PFSK-1 (cell line): ENCODE data around the gene APOL5.

Experiments
- FOXP2 ChIP-seq: optimal IDR thresholded peaks from 2 replicates; pipeline ENCODE3; 2011; ENCODE audit warnings: borderline replicate concordance, control low read depth, inconsistent platforms; ENCODE audit not compliant: insufficient read depth; ENCODE audit errors: extremely low read length, extremely low read depth
- POLR2AphosphoS5 ChIP-seq: IDR thresholded peaks from 2 replicates; pipeline ENCODE4 v1.6.1; 2012; ENCODE audit warnings: low read depth, mild to moderate bottlenecking, control low read depth, low read length, moderate library complexity
- SIN3A ChIP-seq: IDR thresholded peaks from 2 replicates; pipeline ENCODE4 v1.6.1; 2012; ENCODE audit warnings: mild to moderate bottlenecking, low read length, moderate library complexity, borderline replicate concordance; ENCODE audit not compliant: insufficient read depth
- TAF1 ChIP-seq: IDR thresholded peaks from 2 replicates; pipeline ENCODE4 v1.6.1; 2012; ENCODE audit warnings: low read length, control low read depth, borderline replicate concordance; ENCODE audit not compliant: insufficient read depth
- TF ChIP-seq, protein P1 (sequence below), 2 experiments: IDR thresholded peaks; 2 replicates each; pipeline versions ENCODE4 v1.6.1 to v1.8.0; 2011 to 2012; ENCODE audit warnings: low read depth in 2 of 2, low read length in 2 of 2, control low read depth in 1 of 2, inconsistent platforms in 1 of 2, mild to moderate bottlenecking in 1 of 2, moderate library complexity in 1 of 2; ENCODE audit not compliant: insufficient read depth in 1 of 2

DNA sequence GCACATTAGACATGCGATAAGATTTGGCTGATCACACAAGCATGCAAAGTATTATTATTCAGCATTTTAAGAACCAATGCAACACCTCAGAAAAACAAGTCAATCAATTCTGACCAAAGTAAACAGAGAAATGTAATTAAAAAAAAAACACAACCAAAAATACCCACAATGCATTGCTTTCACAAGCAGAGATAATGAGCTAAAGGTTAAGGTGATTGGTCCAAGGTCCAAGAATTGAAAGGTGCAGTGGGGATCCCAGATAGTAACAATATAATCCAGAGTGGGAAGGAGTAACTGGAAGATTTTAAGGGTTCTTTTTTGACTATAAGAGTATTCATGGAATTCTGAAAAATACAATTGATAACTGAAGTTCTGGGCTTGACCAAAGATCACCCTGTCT lies 39.0 kb downstream of the APOL5 start:
- TF ChIP-seq SIN3A, result no peak
- no peak for TF ChIP-seq POLR2AphosphoS5
- TF ChIP-seq, protein P1, sequence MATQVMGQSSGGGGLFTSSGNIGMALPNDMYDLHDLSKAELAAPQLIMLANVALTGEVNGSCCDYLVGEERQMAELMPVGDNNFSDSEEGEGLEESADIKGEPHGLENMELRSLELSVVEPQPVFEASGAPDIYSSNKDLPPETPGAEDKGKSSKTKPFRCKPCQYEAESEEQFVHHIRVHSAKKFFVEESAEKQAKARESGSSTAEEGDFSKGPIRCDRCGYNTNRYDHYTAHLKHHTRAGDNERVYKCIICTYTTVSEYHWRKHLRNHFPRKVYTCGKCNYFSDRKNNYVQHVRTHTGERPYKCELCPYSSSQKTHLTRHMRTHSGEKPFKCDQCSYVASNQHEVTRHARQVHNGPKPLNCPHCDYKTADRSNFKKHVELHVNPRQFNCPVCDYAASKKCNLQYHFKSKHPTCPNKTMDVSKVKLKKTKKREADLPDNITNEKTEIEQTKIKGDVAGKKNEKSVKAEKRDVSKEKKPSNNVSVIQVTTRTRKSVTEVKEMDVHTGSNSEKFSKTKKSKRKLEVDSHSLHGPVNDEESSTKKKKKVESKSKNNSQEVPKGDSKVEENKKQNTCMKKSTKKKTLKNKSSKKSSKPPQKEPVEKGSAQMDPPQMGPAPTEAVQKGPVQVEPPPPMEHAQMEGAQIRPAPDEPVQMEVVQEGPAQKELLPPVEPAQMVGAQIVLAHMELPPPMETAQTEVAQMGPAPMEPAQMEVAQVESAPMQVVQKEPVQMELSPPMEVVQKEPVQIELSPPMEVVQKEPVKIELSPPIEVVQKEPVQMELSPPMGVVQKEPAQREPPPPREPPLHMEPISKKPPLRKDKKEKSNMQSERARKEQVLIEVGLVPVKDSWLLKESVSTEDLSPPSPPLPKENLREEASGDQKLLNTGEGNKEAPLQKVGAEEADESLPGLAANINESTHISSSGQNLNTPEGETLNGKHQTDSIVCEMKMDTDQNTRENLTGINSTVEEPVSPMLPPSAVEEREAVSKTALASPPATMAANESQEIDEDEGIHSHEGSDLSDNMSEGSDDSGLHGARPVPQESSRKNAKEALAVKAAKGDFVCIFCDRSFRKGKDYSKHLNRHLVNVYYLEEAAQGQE (IDR thresholded peaks at IDR 0.05; ENCODE audit: insufficient read depth in 1 of 2, low read depth in 2 of 2, low read length in 2 of 2), result no peak
- no peak for TF ChIP-seq TAF1
- TF ChIP-seq FOXP2, result no peak
